Activated CD4-positive, alpha-beta T cell treated with anti-CD3 and anti-CD28 coated beads, Interleukin-2, amount 10 ng/mL, durations not matched to agents 24 days and 14 days (primary cell): ENCODE measurements around the gene PTRH1. TPM values are rescaled to one million over a fixed set of nuclear protein-coding genes. Genes with fewer than 3 reads are reported as not detected.

Source experiments
- DNase-seq: peaks from one replicate; pipeline ENCODE4 v3.0.0; 2022
- H3K27ac Mint-ChIP-seq: one replicate; pipeline ENCODE4 v1.8.0; 2022; ENCODE audit warnings: mild to moderate bottlenecking, mixed read lengths
- H3K27me3 Mint-ChIP-seq: one replicate; pipeline ENCODE4 v1.8.0; 2022; ENCODE audit warnings: mixed read lengths
- H3K36me3 Mint-ChIP-seq: one replicate; pipeline ENCODE4 v1.8.0; 2022; ENCODE audit warnings: low read depth, mild to moderate bottlenecking, mixed read lengths
- H3K4me1 Mint-ChIP-seq: one replicate; pipeline ENCODE4 v1.8.0; 2021; ENCODE audit warnings: mixed read lengths
- H3K4me3 Mint-ChIP-seq: one replicate; pipeline ENCODE4 v1.8.0; 2022; ENCODE audit warnings: mild to moderate bottlenecking, moderate library complexity, mixed read lengths
- H3K9me3 Mint-ChIP-seq: one replicate; pipeline ENCODE4 v1.8.0; 2021; ENCODE audit warnings: mixed read lengths
- intact Hi-C: fragments of 100-400 bp; cut with micrococcal nuclease; formaldehyde crosslinking; loops from one replicate; pipeline ENCODE4 v1.15.1; 2023
- total RNA-seq: library from RNA; stranded (reverse); gene quantifications from 2 replicates; pipeline ENCODE4 v1.2.3, GENCODE V29; 2022

The PTRH1 gene
- total RNA-seq, 1 donor from 2014 or later, result 22.8 TPM

- Mint-ChIP-seq H3K4me3 (no peak overlapping the region), H3K9me3 (no peaks in the 10 kb centered on the region), H3K27ac (no peak overlapping the region), H3K36me3 (no peaks in the 10 kb centered on the region), H3K27me3 (no peaks in the 10 kb centered on the region), H3K4me1 (no peaks in the 10 kb centered on the region)
- intact Hi-C loops, result no loop called here
- DNase-seq, result no peak
Measured at GRCh38 chr9:127686461-127687393, 28.7 kb downstream of the PTRH1 start.

GRCh38 chr9:127684576-127684975 is 30.9 kb downstream of the PTRH1 start:
- Mint-ChIP-seq H3K27ac (no peak overlapping the region), H3K36me3 (no peaks in the 10 kb centered on the region), H3K27me3 (no peaks in the 10 kb centered on the region), H3K9me3 (no peaks in the 10 kb centered on the region), H3K4me1 (no peaks in the 10 kb centered on the region), H3K4me3 (no peak overlapping the region)
- intact Hi-C loops, result no loop called here
- DNase-seq, result no peak

GRCh38 chr9:127683723-127684122 is 31.7 kb downstream of the PTRH1 start:
- no peaks in the 10 kb centered on the region for H3K4me1 Mint-ChIP-seq
- intact Hi-C loops, result no loop called here
- H3K36me3 Mint-ChIP-seq, result peaks cover 2% of the 10 kb centered on the region
- no peaks in the 10 kb centered on the region for H3K9me3 Mint-ChIP-seq
- H3K27me3 Mint-ChIP-seq, result no peaks in the 10 kb centered on the region
- H3K27ac Mint-ChIP-seq, result no peak overlapping the region
- no peak overlapping the region for H3K4me3 Mint-ChIP-seq
- no peak for DNase-seq

- Mint-ChIP-seq H3K36me3 (peaks cover 2% of the 10 kb centered on the region), H3K27ac (no peak overlapping the region)
Measured at GRCh38 chr9:127682351-127683136, 32.9 kb downstream of the PTRH1 start.

GRCh38 chr9:127680846-127681245 is 34.6 kb downstream of the PTRH1 start:
- no peaks in the 10 kb centered on the region for H3K27me3 Mint-ChIP-seq
- peaks cover 2% of the 10 kb centered on the region for H3K36me3 Mint-ChIP-seq
- H3K27ac Mint-ChIP-seq, result no peak overlapping the region
- H3K4me1 Mint-ChIP-seq, result no peaks in the 10 kb centered on the region
- H3K4me3 Mint-ChIP-seq, result no peak overlapping the region
- H3K9me3 Mint-ChIP-seq, result no peaks in the 10 kb centered on the region
- DNase-seq, result no peak
- intact Hi-C loops, result no loop called here

More at GRCh38 chr9:127682351-127683136, 32.9 kb downstream of the PTRH1 start:
- intact Hi-C loops, result no loop called here
- H3K9me3 Mint-ChIP-seq, result no peaks in the 10 kb centered on the region
- DNase-seq, result no peak
- H3K4me1 Mint-ChIP-seq, result no peaks in the 10 kb centered on the region
- no peaks in the 10 kb centered on the region for H3K27me3 Mint-ChIP-seq
- no peak overlapping the region for H3K4me3 Mint-ChIP-seq

- Mint-ChIP-seq H3K27ac (no peak overlapping the region), H3K4me3 (no peak overlapping the region), H3K9me3 (no peaks in the 10 kb centered on the region), H3K27me3 (no peaks in the 10 kb centered on the region), H3K4me1 (no peaks in the 10 kb centered on the region), H3K36me3 (peaks cover 2% of the 10 kb centered on the region)
- no peak for DNase-seq
- intact Hi-C loops, result no loop called here
Measured at GRCh38 chr9:127680226-127680625, 35.2 kb downstream of the PTRH1 start.

GRCh38 chr9:127679506-127679905 is 36.0 kb downstream of the PTRH1 start:
- Mint-ChIP-seq H3K27me3 (no peaks in the 10 kb centered on the region), H3K4me1 (no peaks in the 10 kb centered on the region), H3K36me3 (peaks cover 2% of the 10 kb centered on the region), H3K27ac (no peak overlapping the region), H3K9me3 (no peaks in the 10 kb centered on the region), H3K4me3 (no peak overlapping the region)
- DNase-seq, result no peak
- intact Hi-C loops, result no loop called here

GRCh38 chr9:127676638-127677037 is 38.8 kb downstream of the PTRH1 start:
- no peaks in the 10 kb centered on the region for H3K27me3 Mint-ChIP-seq
- no peak for DNase-seq
- no peak overlapping the region for H3K27ac Mint-ChIP-seq
- intact Hi-C loops, result no loop called here
- H3K4me1 Mint-ChIP-seq, result no peaks in the 10 kb centered on the region
- H3K4me3 Mint-ChIP-seq, result no peak overlapping the region
- peaks cover 2% of the 10 kb centered on the region for H3K36me3 Mint-ChIP-seq
- no peaks in the 10 kb centered on the region for H3K9me3 Mint-ChIP-seq

GRCh38 chr9:127673234-127673633 is 42.2 kb downstream of the PTRH1 start:
- intact Hi-C loops, result no loop called here
- Mint-ChIP-seq H3K27ac (no peak overlapping the region), H3K9me3 (no peaks in the 10 kb centered on the region), H3K27me3 (no peaks in the 10 kb centered on the region), H3K36me3 (no peaks in the 10 kb centered on the region), H3K4me3 (no peak overlapping the region), H3K4me1 (no peaks in the 10 kb centered on the region)
- DNase-seq, result no peak

- no peaks in the 10 kb centered on the region for H3K27me3 Mint-ChIP-seq
- H3K9me3 Mint-ChIP-seq, result no peaks in the 10 kb centered on the region
- H3K4me3 Mint-ChIP-seq, result no peak overlapping the region
- intact Hi-C loops, result no loop called here
- peaks cover 2% of the 10 kb centered on the region for H3K36me3 Mint-ChIP-seq
- H3K4me1 Mint-ChIP-seq, result no peaks in the 10 kb centered on the region
- no peak for DNase-seq
- H3K27ac Mint-ChIP-seq, result no peak overlapping the region
Measured at GRCh38 chr9:127667906-127668305, 47.6 kb downstream of the PTRH1 start.

- H3K27ac Mint-ChIP-seq, result no peak overlapping the region
- DNase-seq, result no peak
- no peak overlapping the region for H3K4me3 Mint-ChIP-seq
- no peaks in the 10 kb centered on the region for H3K27me3 Mint-ChIP-seq
- H3K4me1 Mint-ChIP-seq, result no peaks in the 10 kb centered on the region
- peaks cover 2% of the 10 kb centered on the region for H3K36me3 Mint-ChIP-seq
- H3K9me3 Mint-ChIP-seq, result no peaks in the 10 kb centered on the region
- intact Hi-C loops, result no loop called here
Measured at GRCh38 chr9:127667127-127667844, 48.2 kb downstream of the PTRH1 start.

- intact Hi-C loops, result no loop called here
- no peaks in the 10 kb centered on the region for H3K9me3 Mint-ChIP-seq
- no peak overlapping the region for H3K27ac Mint-ChIP-seq
- no peaks in the 10 kb centered on the region for H3K27me3 Mint-ChIP-seq
- H3K4me1 Mint-ChIP-seq, result no peaks in the 10 kb centered on the region
- H3K36me3 Mint-ChIP-seq, result peaks cover 2% of the 10 kb centered on the region
- H3K4me3 Mint-ChIP-seq, result no peak overlapping the region
- DNase-seq, result no peak
Measured at GRCh38 chr9:127664678-127665507, 50.6 kb downstream of the PTRH1 start.

GRCh38 chr9:127664324-127664677 is 51.2 kb downstream of the PTRH1 start:
- DNase-seq, result no peak
- Mint-ChIP-seq H3K9me3 (no peaks in the 10 kb centered on the region), H3K4me1 (no peaks in the 10 kb centered on the region), H3K4me3 (no peak overlapping the region), H3K27ac (no peak overlapping the region), H3K27me3 (no peaks in the 10 kb centered on the region), H3K36me3 (peaks cover 4% of the 10 kb centered on the region)
- intact Hi-C loops, result no loop called here
